ENCODE measurements around the gene SUMO3. TPM values are rescaled to one million over a fixed set of nuclear protein-coding genes. Genes with fewer than 3 reads are reported as not detected.

SUMO3 gene
- total RNA-seq, 3 donors from 2014 or later, result 68.9 to 76.9 (median 69.4) TPM

DNA sequence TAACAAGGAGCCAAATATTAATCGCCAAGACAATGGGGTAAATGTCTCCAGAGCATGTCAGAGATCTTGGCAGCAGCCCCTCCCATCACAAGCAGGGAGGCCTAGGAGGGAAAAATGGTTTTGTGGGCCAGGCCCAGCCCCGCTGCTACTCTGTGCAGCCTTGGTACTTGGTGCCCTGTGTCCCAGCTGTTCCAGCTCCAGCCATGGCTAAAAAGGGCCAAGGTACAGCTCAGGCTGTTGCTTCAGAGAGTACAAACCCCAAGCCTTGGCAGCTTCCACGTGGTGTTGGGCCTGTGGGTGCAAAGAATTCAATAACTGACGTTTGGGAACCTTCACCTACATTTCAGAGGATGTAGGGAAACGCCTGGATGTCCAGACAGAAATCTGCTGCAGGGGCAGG is 26.6 kb downstream of the SUMO3 start:
- Histone ChIP-seq H3K4me3 (no peak overlapping the region), H3K4me1 (ENCODE audit: low read depth) (peaks cover 13% of the 10 kb centered on the region), H3K9me3 (no peaks in the 10 kb centered on the region), H3K36me3 (ENCODE audit: low read depth) (no peaks in the 10 kb centered on the region)
- ATAC-seq (no peak), DNase-seq (no peak)
- TF ChIP-seq, protein P1, sequence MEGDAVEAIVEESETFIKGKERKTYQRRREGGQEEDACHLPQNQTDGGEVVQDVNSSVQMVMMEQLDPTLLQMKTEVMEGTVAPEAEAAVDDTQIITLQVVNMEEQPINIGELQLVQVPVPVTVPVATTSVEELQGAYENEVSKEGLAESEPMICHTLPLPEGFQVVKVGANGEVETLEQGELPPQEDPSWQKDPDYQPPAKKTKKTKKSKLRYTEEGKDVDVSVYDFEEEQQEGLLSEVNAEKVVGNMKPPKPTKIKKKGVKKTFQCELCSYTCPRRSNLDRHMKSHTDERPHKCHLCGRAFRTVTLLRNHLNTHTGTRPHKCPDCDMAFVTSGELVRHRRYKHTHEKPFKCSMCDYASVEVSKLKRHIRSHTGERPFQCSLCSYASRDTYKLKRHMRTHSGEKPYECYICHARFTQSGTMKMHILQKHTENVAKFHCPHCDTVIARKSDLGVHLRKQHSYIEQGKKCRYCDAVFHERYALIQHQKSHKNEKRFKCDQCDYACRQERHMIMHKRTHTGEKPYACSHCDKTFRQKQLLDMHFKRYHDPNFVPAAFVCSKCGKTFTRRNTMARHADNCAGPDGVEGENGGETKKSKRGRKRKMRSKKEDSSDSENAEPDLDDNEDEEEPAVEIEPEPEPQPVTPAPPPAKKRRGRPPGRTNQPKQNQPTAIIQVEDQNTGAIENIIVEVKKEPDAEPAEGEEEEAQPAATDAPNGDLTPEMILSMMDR (IDR thresholded peaks at IDR 0.05), result no peak
- intact Hi-C loops (cut with DNase I, micrococcal nuclease), result no loop called here

DNA sequence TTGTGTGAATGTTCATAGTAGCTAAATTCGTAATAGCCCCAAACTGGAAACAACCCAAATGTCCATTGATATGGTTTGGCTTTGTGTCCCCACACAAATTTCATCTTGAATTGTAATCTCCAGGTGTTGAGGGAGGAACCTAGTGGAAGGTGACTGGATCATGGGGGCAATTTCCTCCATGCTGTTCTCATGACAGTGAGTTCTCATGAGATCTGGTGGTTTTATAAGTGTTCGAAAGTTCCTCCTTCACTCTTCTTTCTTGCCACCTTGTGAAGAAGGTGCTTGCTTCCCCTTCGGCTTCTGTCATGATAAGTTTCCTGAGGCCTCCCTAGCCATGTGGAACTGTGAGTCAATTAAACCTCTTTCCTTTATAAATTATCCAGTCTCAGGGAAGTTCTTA is 27.5 kb downstream of the SUMO3 start:
- intact Hi-C loops (cut with DNase I, micrococcal nuclease), result no loop called here
- ATAC-seq (no peak), DNase-seq (no peak)
- H3K4me1 ChIP-seq (ENCODE audit: low read depth), result peaks cover 13% of the 10 kb centered on the region
- TF ChIP-seq, protein P1 (IDR thresholded peaks at IDR 0.05), result no peak
- no peaks in the 10 kb centered on the region for H3K9me3 ChIP-seq
- H3K36me3 ChIP-seq (ENCODE audit: low read depth), result no peaks in the 10 kb centered on the region
- H3K4me3 ChIP-seq, result no peak overlapping the region

DNA sequence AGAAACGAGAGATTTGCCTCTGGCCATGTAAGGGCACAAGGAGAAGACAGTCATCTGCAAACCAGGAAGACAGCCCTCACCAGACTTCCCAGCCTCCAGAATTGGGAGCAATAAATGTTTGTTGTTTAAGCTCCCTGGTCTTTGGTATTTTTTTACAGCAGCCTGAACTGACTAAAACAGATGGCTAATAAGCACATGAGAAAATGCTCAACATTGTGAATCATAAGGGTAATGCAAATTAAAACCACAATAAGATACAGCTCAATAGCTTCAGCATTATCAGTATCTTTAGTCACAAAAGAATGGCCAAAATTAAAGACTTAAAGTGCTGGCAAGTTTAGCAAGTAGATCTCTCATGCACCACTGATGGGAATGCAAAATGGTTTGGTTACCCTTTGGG is 28.0 kb downstream of the SUMO3 start:
- Histone ChIP-seq H3K36me3 (ENCODE audit: low read depth) (no peaks in the 10 kb centered on the region), H3K4me1 (ENCODE audit: low read depth) (peaks cover 13% of the 10 kb centered on the region), H3K4me3 (no peak overlapping the region), H3K9me3 (no peaks in the 10 kb centered on the region)
- TF ChIP-seq, protein P1 (IDR thresholded peaks at IDR 0.05), result no peak
- DNase-seq (no peak), ATAC-seq (peak; percentile 46)
- intact Hi-C loops (cut with DNase I, micrococcal nuclease), result no loop called here

DNA sequence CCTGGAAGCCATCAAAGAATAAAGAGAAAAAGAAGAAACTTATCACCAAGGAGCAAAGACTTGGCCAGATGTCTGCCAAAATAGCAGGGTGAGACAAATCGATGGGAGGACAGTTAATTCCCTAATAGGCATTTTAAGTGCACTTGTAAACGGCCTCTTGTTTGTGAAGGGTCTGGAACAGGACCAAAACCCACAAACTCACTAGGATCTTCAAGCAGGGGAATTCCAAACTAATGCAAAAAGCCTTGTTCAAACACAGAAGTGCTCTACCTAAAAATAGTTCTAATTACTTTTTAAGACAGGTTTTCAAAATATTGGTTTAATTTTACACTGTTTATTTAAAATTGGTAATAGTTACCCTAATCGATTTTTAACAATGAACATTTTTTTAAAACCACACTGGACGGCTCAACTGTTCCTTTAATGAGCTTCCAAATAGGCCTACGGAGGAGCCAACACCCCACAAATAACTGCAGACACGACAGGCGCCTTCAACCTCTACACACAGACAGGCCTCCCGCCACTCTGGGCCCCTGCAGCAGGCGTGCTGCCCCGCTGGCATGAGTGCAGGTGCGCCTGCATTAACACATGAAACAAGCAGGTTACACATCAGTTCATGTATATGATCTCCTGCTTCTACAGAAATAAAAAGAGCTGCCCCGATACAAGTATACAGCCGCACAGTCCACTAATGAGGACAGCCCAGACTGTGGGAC is 32.1 kb downstream of the SUMO3 start:
- H3K4me3 ChIP-seq, result no peak overlapping the region
- ATAC-seq (no peak), DNase-seq (no peak)
- no peaks in the 10 kb centered on the region for H3K9me3 ChIP-seq
- no peaks in the 10 kb centered on the region for H3K4me1 ChIP-seq (ENCODE audit: low read depth)
- intact Hi-C loops (cut with DNase I, micrococcal nuclease), result no loop called here
- no peaks in the 10 kb centered on the region for H3K36me3 ChIP-seq (ENCODE audit: low read depth)
- TF ChIP-seq, protein P1 (IDR thresholded peaks at IDR 0.05), result no peak

DNA sequence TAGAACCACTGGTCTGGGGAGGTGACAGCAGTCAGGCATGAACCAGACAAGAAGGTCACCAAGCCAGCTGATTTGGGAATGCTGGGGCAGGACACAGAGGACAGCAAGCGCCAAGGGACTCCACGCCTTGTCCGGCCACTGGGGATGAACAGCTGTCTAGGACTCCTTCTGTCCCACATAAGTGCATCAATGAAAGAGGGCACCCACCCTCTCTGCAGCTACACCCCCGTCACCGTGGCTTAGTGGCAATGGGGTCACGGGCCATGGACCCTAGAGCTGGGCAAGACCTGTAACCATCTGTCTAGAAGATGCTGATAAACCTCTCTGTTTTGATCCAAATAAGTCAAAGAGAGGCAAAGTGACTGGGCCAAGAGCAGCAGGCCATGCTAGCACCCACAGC is 33.1 kb downstream of the SUMO3 start:
- ATAC-seq (no peak), DNase-seq (no peak)
- intact Hi-C loops (cut with DNase I, micrococcal nuclease), result no loop called here
- TF ChIP-seq, protein P1 (IDR thresholded peaks at IDR 0.05), result no peak
- Histone ChIP-seq H3K4me1 (ENCODE audit: low read depth) (no peaks in the 10 kb centered on the region), H3K9me3 (no peaks in the 10 kb centered on the region), H3K4me3 (no peak overlapping the region), H3K36me3 (ENCODE audit: low read depth) (no peaks in the 10 kb centered on the region)
